SK-N-SH treated with all-trans-retinoic acid at 6 μM for 48 hours (cell line): Measurements from ENCODE around the gene VAMP5.
A peak's percentile ranks its signal among the peaks of the same experiment; 100 is the strongest.

ENCODE experiments used
- ATAC-seq: fragments of 200-7000 bp; cut with Tn5 transposase; 3 replicates; pipeline ENCODE4 v1.9.1; 2020; ENCODE audit warnings: mild to moderate bottlenecking, moderate library complexity
- ARNTL ChIP-seq: fragments of 450-650 bp; formaldehyde crosslinking; IDR thresholded peaks from 2 replicates; pipeline ENCODE4 v1.5.0; 2020; ENCODE audit warnings: low read depth, mild to moderate bottlenecking, moderate library complexity, borderline replicate concordance
- BACH2 ChIP-seq: fragments of 250-450 bp; sonication (Bioruptor Pico); IDR thresholded peaks from 2 replicates; pipeline ENCODE4 v1.9.0; 2021; ENCODE audit warnings: mild to moderate bottlenecking, borderline replicate concordance
- CSDC2 ChIP-seq: fragments of 250-450 bp; sonication (Bioruptor Pico); IDR thresholded peaks from 2 replicates; pipeline ENCODE4 v1.5.0; 2020; ENCODE audit warnings: mild to moderate bottlenecking, moderate library complexity
- ESRRG ChIP-seq: fragments of 250-450 bp; sonication (Bioruptor Pico); IDR thresholded peaks from 2 replicates; pipeline ENCODE4 v1.6.1; 2021; ENCODE audit warnings: mild to moderate bottlenecking
- GLIS3 ChIP-seq: fragments of 250-450 bp; sonication (Bioruptor Pico); IDR thresholded peaks from 2 replicates; pipeline ENCODE4 v1.5.0; 2020; ENCODE audit warnings: mild to moderate bottlenecking, moderate library complexity
- ISL1 ChIP-seq: fragments of 250-450 bp; sonication (Bioruptor Pico); IDR thresholded peaks from 2 replicates; pipeline ENCODE4 v2.1.2; 2022; ENCODE audit warnings: mild to moderate bottlenecking, moderate library complexity
- OSR1 ChIP-seq: fragments of 250-450 bp; sonication (Bioruptor Pico); IDR thresholded peaks from 2 replicates; pipeline ENCODE4 v1.8.0; 2022; ENCODE audit warnings: moderate library complexity, mild to moderate bottlenecking, inconsistent platforms
- PPARA ChIP-seq: fragments of 250-450 bp; sonication (Bioruptor Pico); IDR thresholded peaks from 2 replicates; pipeline ENCODE4 v1.5.0; 2020; ENCODE audit warnings: mild to moderate bottlenecking, borderline replicate concordance
- RARB ChIP-seq: fragments of 250-450 bp; sonication (Bioruptor Pico); IDR thresholded peaks from 2 replicates; pipeline ENCODE4 v1.8.0; 2021; ENCODE audit warnings: mild to moderate bottlenecking, moderate library complexity
- SNAI2 ChIP-seq: fragments of 250-450 bp; sonication (Bioruptor Pico); IDR thresholded peaks from 2 replicates; pipeline ENCODE4 v1.5.0; 2020; ENCODE audit warnings: mild to moderate bottlenecking, moderate library complexity
- TOX ChIP-seq: fragments of 250-450 bp; sonication (Bioruptor Pico); IDR thresholded peaks from 2 replicates; pipeline ENCODE4 v1.8.0; 2021; ENCODE audit warnings: mild to moderate bottlenecking, moderate library complexity, borderline replicate concordance
- ZC3H10 ChIP-seq: fragments of 250-450 bp; sonication (Bioruptor Pico); IDR thresholded peaks from 2 replicates; pipeline ENCODE4 v1.5.1; 2021; ENCODE audit warnings: mild to moderate bottlenecking, moderate library complexity
- ZFP3 ChIP-seq: fragments of 250-450 bp; sonication (Bioruptor Pico); IDR thresholded peaks from 2 replicates; pipeline ENCODE4 v1.5.0; 2020; ENCODE audit warnings: mild to moderate bottlenecking, moderate library complexity
- ZFP30 ChIP-seq: fragments of 450-650 bp; formaldehyde crosslinking; IDR thresholded peaks from 2 replicates; pipeline ENCODE4 v1.5.0; 2022; ENCODE audit warnings: mild to moderate bottlenecking, moderate library complexity
- ZNF565 ChIP-seq: fragments of 450-650 bp; formaldehyde crosslinking; conservative IDR thresholded peaks from 2 replicates; pipeline ENCODE4 v1.5.0; 2020; ENCODE audit warnings: low read depth, mild to moderate bottlenecking, moderate library complexity
- ZNF70 ChIP-seq: fragments of 450-650 bp; formaldehyde crosslinking; IDR thresholded peaks from 2 replicates; pipeline ENCODE4 v1.5.0; 2020; ENCODE audit warnings: mild to moderate bottlenecking, moderate library complexity
- ZNF8 ChIP-seq: fragments of 450-650 bp; formaldehyde crosslinking; IDR thresholded peaks from 2 replicates; pipeline ENCODE4 v1.5.0; 2020; ENCODE audit warnings: mild to moderate bottlenecking, moderate library complexity
- TF ChIP-seq, protein P1 (sequence below): fragments of 250-450 bp; sonication (Bioruptor Pico); IDR thresholded peaks from 2 replicates; pipeline ENCODE4 v1.5.0; 2020; ENCODE audit warnings: mild to moderate bottlenecking, moderate library complexity
- TF ChIP-seq, protein P2 (sequence below): fragments of 250-450 bp; sonication (Bioruptor Pico); IDR thresholded peaks from 2 replicates; pipeline ENCODE4 v1.5.1; 2020; ENCODE audit warnings: low read depth, mild to moderate bottlenecking, moderate library complexity
- TF ChIP-seq, protein P3 (sequence below): fragments of 250-450 bp; sonication (Bioruptor Pico); IDR thresholded peaks from 2 replicates; pipeline ENCODE4 v1.5.1; 2021; ENCODE audit warnings: mild to moderate bottlenecking, moderate library complexity
- TF ChIP-seq, protein P4 (sequence below): fragments of 250-450 bp; sonication (Bioruptor Pico); IDR thresholded peaks from 2 replicates; pipeline ENCODE4 v1.8.0; 2020; ENCODE audit warnings: mild to moderate bottlenecking, moderate library complexity, borderline replicate concordance

Gene VAMP5

DNA sequence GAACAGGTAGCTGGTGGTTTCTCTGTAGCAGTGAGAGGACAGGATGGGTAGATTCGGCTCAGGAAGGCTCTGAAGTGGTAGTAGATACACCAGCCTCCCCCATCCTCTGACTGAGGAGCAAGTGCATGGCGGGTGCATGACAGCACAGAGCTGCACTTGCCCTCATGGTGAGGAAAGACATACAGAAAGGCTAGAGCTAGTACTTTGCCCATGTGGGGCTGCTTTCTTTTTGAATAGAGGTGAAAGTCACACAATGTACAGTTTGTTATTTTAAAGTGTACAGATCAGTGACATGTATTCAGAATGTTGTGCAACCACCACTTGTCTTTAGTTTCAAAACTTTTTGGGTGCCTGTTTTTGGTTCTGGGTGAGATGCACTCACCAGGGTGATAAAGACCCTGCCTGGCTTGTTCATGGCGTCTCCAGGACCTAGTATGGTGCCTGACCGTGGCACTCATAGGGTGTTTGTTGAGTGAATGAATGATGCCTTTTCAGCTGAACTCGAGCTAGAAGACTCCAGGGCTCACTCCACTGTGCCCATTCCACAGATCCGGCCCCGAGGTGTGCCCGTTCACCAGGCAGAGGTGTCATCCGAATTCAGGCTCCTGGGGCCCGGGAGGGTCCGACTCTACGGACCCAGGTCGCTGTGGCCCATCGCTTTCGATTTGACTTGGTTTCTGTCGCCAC is 421 bp upstream of the VAMP5 start:
- no peak for ATAC-seq
- TF ChIP-seq CSDC2 (no peak), ZNF8 (no peak), ESRRG (CRISPR knock-in tag) (no peak), ISL1 (CRISPR knock-in tag) (no peak), SNAI2 (no peak), ZFP3 (CRISPR knock-in tag) (no peak), ZC3H10 (CRISPR knock-in tag) (no peak), OSR1 (CRISPR knock-in tag) (no peak), ARNTL (CRISPR knock-in tag) (no peak)
- TF ChIP-seq, protein P1, sequence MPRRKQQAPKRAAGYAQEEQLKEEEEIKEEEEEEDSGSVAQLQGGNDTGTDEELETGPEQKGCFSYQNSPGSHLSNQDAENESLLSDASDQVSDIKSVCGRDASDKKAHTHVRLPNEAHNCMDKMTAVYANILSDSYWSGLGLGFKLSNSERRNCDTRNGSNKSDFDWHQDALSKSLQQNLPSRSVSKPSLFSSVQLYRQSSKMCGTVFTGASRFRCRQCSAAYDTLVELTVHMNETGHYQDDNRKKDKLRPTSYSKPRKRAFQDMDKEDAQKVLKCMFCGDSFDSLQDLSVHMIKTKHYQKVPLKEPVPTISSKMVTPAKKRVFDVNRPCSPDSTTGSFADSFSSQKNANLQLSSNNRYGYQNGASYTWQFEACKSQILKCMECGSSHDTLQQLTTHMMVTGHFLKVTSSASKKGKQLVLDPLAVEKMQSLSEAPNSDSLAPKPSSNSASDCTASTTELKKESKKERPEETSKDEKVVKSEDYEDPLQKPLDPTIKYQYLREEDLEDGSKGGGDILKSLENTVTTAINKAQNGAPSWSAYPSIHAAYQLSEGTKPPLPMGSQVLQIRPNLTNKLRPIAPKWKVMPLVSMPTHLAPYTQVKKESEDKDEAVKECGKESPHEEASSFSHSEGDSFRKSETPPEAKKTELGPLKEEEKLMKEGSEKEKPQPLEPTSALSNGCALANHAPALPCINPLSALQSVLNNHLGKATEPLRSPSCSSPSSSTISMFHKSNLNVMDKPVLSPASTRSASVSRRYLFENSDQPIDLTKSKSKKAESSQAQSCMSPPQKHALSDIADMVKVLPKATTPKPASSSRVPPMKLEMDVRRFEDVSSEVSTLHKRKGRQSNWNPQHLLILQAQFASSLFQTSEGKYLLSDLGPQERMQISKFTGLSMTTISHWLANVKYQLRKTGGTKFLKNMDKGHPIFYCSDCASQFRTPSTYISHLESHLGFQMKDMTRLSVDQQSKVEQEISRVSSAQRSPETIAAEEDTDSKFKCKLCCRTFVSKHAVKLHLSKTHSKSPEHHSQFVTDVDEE (CRISPR knock-in tag): no peak
- TF ChIP-seq, protein P2, sequence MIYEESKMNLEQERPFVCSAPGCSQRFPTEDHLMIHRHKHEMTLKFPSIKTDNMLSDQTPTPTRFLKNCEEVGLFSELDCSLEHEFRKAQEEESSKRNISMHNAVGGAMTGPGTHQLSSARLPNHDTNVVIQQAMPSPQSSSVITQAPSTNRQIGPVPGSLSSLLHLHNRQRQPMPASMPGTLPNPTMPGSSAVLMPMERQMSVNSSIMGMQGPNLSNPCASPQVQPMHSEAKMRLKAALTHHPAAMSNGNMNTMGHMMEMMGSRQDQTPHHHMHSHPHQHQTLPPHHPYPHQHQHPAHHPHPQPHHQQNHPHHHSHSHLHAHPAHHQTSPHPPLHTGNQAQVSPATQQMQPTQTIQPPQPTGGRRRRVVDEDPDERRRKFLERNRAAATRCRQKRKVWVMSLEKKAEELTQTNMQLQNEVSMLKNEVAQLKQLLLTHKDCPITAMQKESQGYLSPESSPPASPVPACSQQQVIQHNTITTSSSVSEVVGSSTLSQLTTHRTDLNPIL (CRISPR knock-in tag): no peak
- TF ChIP-seq, protein P3, sequence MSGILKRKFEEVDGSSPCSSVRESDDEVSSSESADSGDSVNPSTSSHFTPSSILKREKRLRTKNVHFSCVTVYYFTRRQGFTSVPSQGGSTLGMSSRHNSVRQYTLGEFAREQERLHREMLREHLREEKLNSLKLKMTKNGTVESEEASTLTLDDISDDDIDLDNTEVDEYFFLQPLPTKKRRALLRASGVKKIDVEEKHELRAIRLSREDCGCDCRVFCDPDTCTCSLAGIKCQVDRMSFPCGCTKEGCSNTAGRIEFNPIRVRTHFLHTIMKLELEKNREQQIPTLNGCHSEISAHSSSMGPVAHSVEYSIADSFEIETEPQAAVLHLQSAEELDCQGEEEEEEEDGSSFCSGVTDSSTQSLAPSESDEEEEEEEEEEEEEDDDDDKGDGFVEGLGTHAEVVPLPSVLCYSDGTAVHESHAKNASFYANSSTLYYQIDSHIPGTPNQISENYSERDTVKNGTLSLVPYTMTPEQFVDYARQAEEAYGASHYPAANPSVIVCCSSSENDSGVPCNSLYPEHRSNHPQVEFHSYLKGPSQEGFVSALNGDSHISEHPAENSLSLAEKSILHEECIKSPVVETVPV: no peak

DNA sequence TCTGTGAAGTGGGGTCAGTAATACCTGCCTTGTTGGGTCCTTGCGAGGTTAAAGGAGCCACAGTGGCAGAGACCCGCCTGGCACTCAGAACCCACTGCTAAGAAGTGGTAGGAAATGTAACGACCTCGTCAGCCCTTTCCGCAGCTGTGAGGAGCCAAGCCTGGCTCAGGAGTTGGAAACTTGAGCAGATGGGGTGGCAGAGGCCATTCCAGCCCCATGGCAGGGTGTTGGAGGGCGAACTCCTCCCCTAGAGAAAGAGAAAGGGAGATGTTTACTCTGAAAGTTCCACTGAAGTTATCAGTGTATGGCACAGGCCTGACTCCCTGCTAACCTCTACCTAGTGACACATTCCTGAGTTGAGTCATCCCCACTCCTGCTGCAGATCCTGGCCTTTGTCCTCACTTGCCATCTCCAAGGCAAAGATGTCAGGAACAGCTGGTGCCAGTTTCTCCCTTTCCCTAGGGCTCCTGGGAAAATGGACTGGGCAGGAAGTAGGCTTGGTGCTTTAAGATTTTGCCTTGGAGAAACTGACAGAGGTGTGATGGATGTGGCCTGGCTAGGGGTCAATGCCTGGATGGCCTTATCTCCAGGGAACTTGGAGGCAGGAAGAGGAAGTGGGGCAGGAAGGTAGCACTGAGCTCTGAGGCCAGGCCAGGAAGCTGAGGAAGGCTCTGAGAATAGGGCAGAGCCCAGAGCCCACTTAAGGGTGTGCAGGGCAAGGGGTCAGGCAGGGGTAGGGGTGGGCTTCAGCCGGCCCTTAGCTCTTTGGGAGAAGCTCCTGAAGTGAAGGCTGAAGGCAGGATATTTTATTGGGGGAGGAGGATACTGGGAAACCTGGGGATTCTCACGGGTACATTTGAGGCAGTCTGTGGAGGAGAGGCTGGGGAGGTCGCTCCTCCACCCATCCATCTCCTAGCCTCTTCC is 888 bp downstream of the VAMP5 start:
- TF ChIP-seq RARB (CRISPR knock-in tag) (no peak), ZFP3 (CRISPR knock-in tag) (no peak), OSR1 (CRISPR knock-in tag) (no peak), ZC3H10 (CRISPR knock-in tag) (no peak), PPARA (CRISPR knock-in tag) (no peak), BACH2 (CRISPR knock-in tag) (no peak), SNAI2 (no peak), ZNF70 (CRISPR knock-in tag) (no peak)
- TF ChIP-seq, protein P4, sequence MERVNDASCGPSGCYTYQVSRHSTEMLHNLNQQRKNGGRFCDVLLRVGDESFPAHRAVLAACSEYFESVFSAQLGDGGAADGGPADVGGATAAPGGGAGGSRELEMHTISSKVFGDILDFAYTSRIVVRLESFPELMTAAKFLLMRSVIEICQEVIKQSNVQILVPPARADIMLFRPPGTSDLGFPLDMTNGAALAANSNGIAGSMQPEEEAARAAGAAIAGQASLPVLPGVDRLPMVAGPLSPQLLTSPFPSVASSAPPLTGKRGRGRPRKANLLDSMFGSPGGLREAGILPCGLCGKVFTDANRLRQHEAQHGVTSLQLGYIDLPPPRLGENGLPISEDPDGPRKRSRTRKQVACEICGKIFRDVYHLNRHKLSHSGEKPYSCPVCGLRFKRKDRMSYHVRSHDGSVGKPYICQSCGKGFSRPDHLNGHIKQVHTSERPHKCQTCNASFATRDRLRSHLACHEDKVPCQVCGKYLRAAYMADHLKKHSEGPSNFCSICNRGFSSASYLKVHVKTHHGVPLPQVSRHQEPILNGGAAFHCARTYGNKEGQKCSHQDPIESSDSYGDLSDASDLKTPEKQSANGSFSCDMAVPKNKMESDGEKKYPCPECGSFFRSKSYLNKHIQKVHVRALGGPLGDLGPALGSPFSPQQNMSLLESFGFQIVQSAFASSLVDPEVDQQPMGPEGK (CRISPR knock-in tag): no peak
- peak; percentile 68 for ATAC-seq

DNA sequence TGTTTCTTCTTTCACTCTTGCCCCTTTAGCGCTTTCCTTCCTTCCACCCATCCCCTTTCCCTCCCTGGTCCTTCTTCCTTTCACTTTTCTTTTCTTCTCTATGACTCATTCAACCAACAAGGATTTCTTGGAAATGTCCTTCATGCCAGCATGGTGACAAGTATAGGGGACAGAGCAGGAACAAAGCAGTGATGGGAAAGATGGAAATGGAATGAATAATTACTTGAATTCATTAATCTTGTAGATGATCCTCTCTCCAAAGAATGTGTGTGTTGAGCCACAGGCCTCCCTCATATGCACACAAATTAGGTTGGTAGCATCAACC is 1.5 kb downstream of the VAMP5 start:
- no peak for TF ChIP-seq RARB (CRISPR knock-in tag)
- TF ChIP-seq CSDC2: no peak
- no peak for TF ChIP-seq SNAI2
- TF ChIP-seq ISL1 (CRISPR knock-in tag): no peak
- TF ChIP-seq BACH2 (CRISPR knock-in tag): no peak
- no peak for TF ChIP-seq OSR1 (CRISPR knock-in tag)
- TF ChIP-seq, protein P3: no peak
- no peak for TF ChIP-seq GLIS3
- no peak for TF ChIP-seq ZFP30
- no peak for TF ChIP-seq ZC3H10 (CRISPR knock-in tag)
- no peak for TF ChIP-seq ZFP3 (CRISPR knock-in tag)
- no peak for TF ChIP-seq TOX (CRISPR knock-in tag)
- no peak for TF ChIP-seq ZNF565 (CRISPR knock-in tag)
- TF ChIP-seq, all 23 proteins: peak for 0
- peak; percentile 26; the same call in 2 of the 3 replicates for ATAC-seq
